Ovary (tissue), 9 donors: ENCODE measurements around the gene ERI3. TPM values are rescaled to one million over a fixed set of nuclear protein-coding genes. Genes with fewer than 3 reads are reported as not detected.

Experiments
- DNase-seq, 5 donors: peaks; one replicate each; pipeline ENCODE4 v3.0.0-alpha.2; 2019 to 2020
- H3K27ac ChIP-seq, 2 donors: fragments of 200-600 bp; one replicate each; pipeline versions ENCODE4 v1.5.1 to v1.8.0; 2019 to 2022
- H3K27me3 ChIP-seq: fragments of 200-600 bp; one replicate; pipeline ENCODE4 v1.8.0; 2022
- H3K36me3 ChIP-seq: fragments of 200-600 bp; sonication (generic); one replicate; pipeline ENCODE4 v1.5.1; 2019
- H3K4me1 ChIP-seq: one replicate; pipeline ENCODE4 v1.8.1; 2013; ENCODE audit warnings: mild to moderate bottlenecking, moderate library complexity; ENCODE audit not compliant: insufficient read depth
- H3K4me3 ChIP-seq: fragments of 200-600 bp; sonication (generic); one replicate; pipeline ENCODE4 v1.5.1; 2017
- H3K9me3 ChIP-seq, 2 donors: fragments of 200-600 bp in 1 of 2; sonication (generic) in 1 of 2; one replicate each; pipeline versions ENCODE4 v1.5.1 to v1.8.1; 2013 to 2019; ENCODE audit warnings: mild to moderate bottlenecking in 1 of 2, moderate library complexity in 1 of 2
- CTCF ChIP-seq, 3 donors: fragments of 450-650 bp in 2 of 3; fragments of 200-600 bp in 1 of 3; IDR thresholded peaks; one replicate each; pipeline versions ENCODE4 v1.5.1 to v1.8.0; 2016 to 2022; ENCODE audit warnings: antibody characterized with exemption in 3 of 3, mild to moderate bottlenecking in 1 of 3
- EP300 ChIP-seq: sonication (generic); formaldehyde crosslinking; IDR thresholded peaks from one replicate; pipeline ENCODE4 v1.6.1; 2017; ENCODE audit warnings: antibody characterized with exemption
- POLR2A ChIP-seq: fragments of 450-650 bp; IDR thresholded peaks from one replicate; pipeline ENCODE4 v1.6.1; 2017; ENCODE audit warnings: antibody characterized with exemption, mild to moderate bottlenecking, moderate library complexity
- WGBS, 3 donors: extraction: QIAGEN DNeasy Blood & Tissue Kit in 1 of 3; methylation state at CpG; one replicate each; pipeline versions ENCODE4 v1.1.5 to v1.1.7; 2013 to 2017; 5-methylcytosine and 5-hydroxymethylcytosine counted together
- intact Hi-C, 4 donors: fragments of 100-400 bp; cut with DNase I; formaldehyde crosslinking; loops; one replicate each; pipeline versions ENCODE4 v1.11.0 to v1.15.1; 2022 to 2023
- polyA plus RNA-seq, 2 donors: library from polyadenylated mRNA; stranded (reverse); fragments of 200-250 nt in 1 of 2; fragments of 350-450 nt in 1 of 2; fragmentation: Illumina TruSeq in 1 of 2; extraction: RNeasy Lipid Tissue Mini Kit (QIAGEN cat#74804) in 1 of 2; gene quantifications; one replicate each; pipeline ENCODE4 v1.2.3, GENCODE V29; 2013 to 2014
- total RNA-seq, 7 donors: library from RNA; depleted of rRNA in 2 of 7; stranded (reverse); fragments of >200 nt in 2 of 7; fragmentation: NEBNext Ultra II Directional in 3 of 7; extraction: Animal tissue kit (Norgen Biotek cat#: 25700) in 3 of 7; gene quantifications; one replicate each; pipeline versions ENCODE4 v1.1.0 to v1.2.4, GENCODE V29; 2016 to 2023
- donor health status: DM: no; HTN: no; CAD: no; lungs with moderate emphysema.
- donor health status: DM: no; HTN: no; CAD: no.
- donor health status: Bipolar disorder and iron deficiency.
- donor health status: DM: yes; HTN: yes; CAD: no.
- donor health status: DM: no; HTN: no; CAD: no.
- donor health status: DM: yes; HTN: yes; CAD: no.

ERI3 gene
- total and polyA plus RNA-seq, 9 donors = 35.4 to 67.0 (median 48.9) TPM

GRCh38 chr1:44261171-44261817, 93.8 kb downstream of the ERI3 start:
- H3K27ac ChIP-seq = no peak overlapping the region
- no peak overlapping the region for H3K4me3 ChIP-seq
- WGBS, 3 donors = 96 to 97% (median 96%) methylated on average over 27 of the region's 27 CpGs
- TF ChIP-seq CTCF (IDR thresholded peaks at IDR 0.05) (no peak), POLR2A (no peak), EP300 (no peak)
- H3K36me3 ChIP-seq = no peaks in the 10 kb centered on the region
- H3K9me3 ChIP-seq = no peaks in the 10 kb centered on the region
- no peak for DNase-seq
- H3K27me3 ChIP-seq = no peaks in the 10 kb centered on the region
- intact Hi-C loops = no loop called here
- H3K4me1 ChIP-seq = peaks cover 2% of the 10 kb centered on the region

GRCh38 chr1:44260792-44261170, 94.3 kb downstream of the ERI3 start:
- no peak for TF ChIP-seq POLR2A
- TF ChIP-seq EP300 = no peak
- no peak for TF ChIP-seq CTCF (IDR thresholded peaks at IDR 0.05)
- DNase-seq = no peak
- H3K4me1 ChIP-seq = peaks cover 2% of the 10 kb centered on the region
- H3K36me3 ChIP-seq = no peaks in the 10 kb centered on the region
- intact Hi-C loops = no loop called here
- H3K27ac ChIP-seq = no peak overlapping the region
- WGBS, 3 donors = 82 to 88% (median 87%) methylated on average over 4 of the region's 4 CpGs
- H3K4me3 ChIP-seq = no peak overlapping the region
- H3K9me3 ChIP-seq = no peaks in the 10 kb centered on the region
- no peaks in the 10 kb centered on the region for H3K27me3 ChIP-seq

GRCh38 chr1:44259090-44259489, 96.0 kb downstream of the ERI3 start:
- Histone ChIP-seq H3K27ac (no peak overlapping the region), H3K27me3 (no peaks in the 10 kb centered on the region), H3K9me3 (no peaks in the 10 kb centered on the region), H3K4me1 (peaks cover 2% of the 10 kb centered on the region), H3K36me3 (no peaks in the 10 kb centered on the region), H3K4me3 (no peak overlapping the region)
- intact Hi-C loops = no loop called here
- 91 to 97% (median 97%) methylated on average over 2 of the region's 2 CpGs for WGBS, 3 donors
- DNase-seq = no peak
- TF ChIP-seq POLR2A = no peak
- TF ChIP-seq CTCF (IDR thresholded peaks at IDR 0.05) = no peak
- TF ChIP-seq EP300 = no peak

- no peak overlapping the region for H3K27ac ChIP-seq
- intact Hi-C loops = no loop called here
Observed at GRCh38 chr1:44256762-44257554, 98.1 kb downstream of the ERI3 start.

More at GRCh38 chr1:44256762-44257554, 98.1 kb downstream of the ERI3 start:
- H3K36me3 ChIP-seq = no peaks in the 10 kb centered on the region
- TF ChIP-seq EP300 = no peak
- TF ChIP-seq POLR2A = no peak
- no peaks in the 10 kb centered on the region for H3K4me1 ChIP-seq
- 72 to 79% (median 77%) methylated on average over 10 of the region's 10 CpGs for WGBS, 3 donors
- no peak for DNase-seq
- no peak overlapping the region for H3K4me3 ChIP-seq
- H3K9me3 ChIP-seq = no peaks in the 10 kb centered on the region
- H3K27me3 ChIP-seq = no peaks in the 10 kb centered on the region
